Epithelial cell of alveolus of lung (primary cell): Measurements from ENCODE around the gene GLUL. TPM values are rescaled to one million over a fixed set of nuclear protein-coding genes. Genes with fewer than 3 reads are reported as not detected.

Experiments
- total RNA-seq: library from RNA; depleted of rRNA; stranded (reverse); fragments of >200 nt; gene quantifications from 2 replicates; pipeline ENCODE4 v1.2.1, GENCODE V29; 2015

GLUL gene
- 202 and 210 TPM in 2 replicates for total RNA-seq

DNA sequence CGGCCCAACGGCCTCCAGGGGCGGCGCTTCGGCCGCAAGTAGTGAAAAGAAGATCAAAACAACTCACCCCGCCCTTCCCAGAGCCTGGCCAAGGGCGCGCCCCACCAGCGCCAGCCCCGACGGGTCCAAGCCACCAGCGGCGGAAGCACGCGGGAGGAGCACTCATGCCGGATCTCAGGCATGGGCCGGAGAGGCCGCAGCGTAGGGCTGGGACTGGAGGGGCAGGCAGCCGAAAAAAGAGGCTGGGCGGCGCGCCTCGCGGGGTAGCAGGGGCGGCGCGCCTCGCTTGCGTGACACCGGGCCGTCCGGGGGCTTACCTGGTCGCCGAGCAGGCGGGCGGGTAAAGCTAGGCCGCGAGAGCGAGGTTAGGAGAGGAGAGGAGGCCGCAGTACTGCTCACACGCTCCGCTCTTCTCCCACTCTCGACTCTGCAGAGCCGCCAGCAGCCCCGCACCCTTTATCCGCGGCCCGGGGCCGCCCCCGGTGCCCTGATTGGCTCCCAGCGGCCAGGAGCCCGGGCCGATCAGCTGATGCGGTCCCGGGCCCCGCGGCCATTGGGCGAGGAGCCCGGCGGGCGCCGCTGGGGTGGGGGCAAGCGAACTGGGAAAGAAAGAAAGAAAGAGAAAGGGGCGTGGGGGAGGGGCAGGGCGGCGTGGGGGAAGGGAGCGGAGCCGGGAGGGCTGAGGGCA is at the start of gene GLUL:
Gene GLUL (minus strand): TSS at position 429 of the 688 bp plus-strand sequence. CDS start 3,053 bp downstream, outside the sequence.

GRCh38 chr1:182400567-182400966 is 9.0 kb upstream of the GLUL start, which contains the start of gene TEDDM1:
Gene TEDDM1, minus strand, starts transcription at chr1:182400667. Its CDS starts 182 bp downstream, at chr1:182400485.

Other genes with a start within 250 kb of the GLUL start
- gene TEDDM1, start 8.9 kb upstream of the GLUL start, total RNA-seq: not detected in 2 replicates
- not detected in 2 replicates for gene RGSL1, start 58.4 kb upstream of the GLUL start, total RNA-seq
- 2.6 and 3.9 TPM in 2 replicates for gene RNASEL, start 197.5 kb upstream of the GLUL start, total RNA-seq
- gene RGS16, start 212.6 kb upstream of the GLUL start, total RNA-seq: 0.39 and 0.40 TPM in 2 replicates